GM12874 (cell line): ENCODE data around the gene RBPJL.

ENCODE experiments used
- CTCF ChIP-seq: IDR thresholded peaks from 2 replicates; pipeline ENCODE4 v1.5.1; 2011; ENCODE audit warnings: low read depth, mild to moderate bottlenecking, control low read depth, low read length, moderate library complexity; ENCODE audit not compliant: insufficient read depth

Gene RBPJL

GRCh38 chr20:45336530-45337366 is 30.1 kb downstream of the RBPJL start:
- no peak for TF ChIP-seq CTCF

- no peak for TF ChIP-seq CTCF
Measured at GRCh38 chr20:45337367-45338120, 30.9 kb downstream of the RBPJL start.

GRCh38 chr20:45338121-45339030 is 31.7 kb downstream of the RBPJL start:
- TF ChIP-seq CTCF = no peak

DNA sequence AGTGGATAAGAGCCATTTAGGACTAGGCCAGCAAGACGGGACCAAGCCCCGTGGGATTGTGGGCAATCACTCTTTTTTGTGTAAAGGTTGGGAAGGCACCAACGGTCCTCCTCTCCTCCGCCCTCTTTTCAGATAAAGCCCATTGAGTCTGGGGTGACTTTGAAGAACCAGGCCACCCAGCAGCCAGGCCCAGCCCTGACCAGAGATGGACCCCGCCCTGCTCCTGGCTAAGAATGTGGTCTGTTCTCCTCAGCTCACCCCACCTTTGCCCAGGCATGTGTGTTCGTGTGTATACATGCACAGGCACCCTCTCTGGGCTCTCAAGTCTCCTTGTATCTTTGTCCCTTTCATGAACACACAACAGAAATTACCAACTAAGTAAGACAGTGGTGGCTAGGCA is 32.4 kb downstream of the RBPJL start:
- TF ChIP-seq CTCF = no peak

DNA sequence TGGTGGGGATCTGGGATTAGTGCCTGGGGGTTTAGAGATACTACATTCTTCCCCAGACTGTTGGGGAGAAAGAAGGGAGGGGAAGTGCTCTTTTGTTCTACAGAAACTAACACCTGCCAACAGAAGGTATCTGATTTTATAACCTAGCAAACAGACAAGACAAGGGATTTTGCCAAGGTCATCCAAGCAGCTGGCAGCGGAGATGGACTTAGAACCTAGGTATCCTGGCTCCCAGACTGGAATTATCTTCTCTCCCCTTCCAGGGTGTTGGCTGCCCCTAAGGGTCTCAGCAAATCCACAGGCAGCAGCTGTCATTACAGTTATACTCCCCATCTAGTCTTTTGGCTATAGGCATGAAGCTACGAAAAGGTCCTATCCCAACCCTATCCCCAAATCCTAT is 33.2 kb downstream of the RBPJL start:
- no peak for TF ChIP-seq CTCF

DNA sequence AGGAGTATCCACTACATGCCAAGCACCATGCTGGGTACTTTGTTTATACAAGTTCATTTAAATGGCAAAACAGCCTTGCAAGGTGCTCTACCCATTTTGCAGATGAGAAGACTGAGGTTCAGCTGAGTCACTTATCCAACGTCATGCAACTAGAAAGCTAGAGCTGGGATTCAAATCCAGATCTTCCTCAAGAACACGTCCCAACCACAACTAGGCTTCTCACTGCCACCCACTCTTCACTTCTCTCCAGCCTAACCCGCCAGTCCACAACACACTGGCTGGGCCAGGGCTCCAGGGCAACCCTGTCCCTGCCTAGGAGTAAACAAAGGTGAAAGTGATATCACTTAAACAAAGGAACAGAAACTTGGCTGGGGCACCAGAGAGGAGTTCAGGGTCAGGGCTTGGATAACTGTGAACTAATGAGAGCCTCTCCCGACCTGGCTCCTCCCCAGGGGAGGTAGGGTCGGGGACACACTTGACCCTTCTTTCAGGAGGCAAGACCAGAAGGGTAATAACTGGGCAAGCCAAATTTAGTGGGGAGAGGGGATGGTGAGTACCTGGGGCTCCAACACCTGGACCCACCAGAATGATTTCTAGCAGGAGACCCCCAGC is 33.7 kb downstream of the RBPJL start:
- no peak for TF ChIP-seq CTCF
